CD4-positive, alpha-beta T cell treated with Interleukin-21 for 1 hour (primary cell): ENCODE data around the gene DKKL1.
A peak's percentile ranks its signal among the peaks of the same experiment; 100 is the strongest.
"Not testable (repeated sequence)": the region's sequence is repeated elsewhere in the genome, so short reads cannot be mapped to it uniquely, and the experiment has no call there.

Experiments used
- DNase-seq: peaks from one replicate; pipeline ENCODE4 v3.0.0-alpha.2; 2020

The DKKL1 gene

DNA sequence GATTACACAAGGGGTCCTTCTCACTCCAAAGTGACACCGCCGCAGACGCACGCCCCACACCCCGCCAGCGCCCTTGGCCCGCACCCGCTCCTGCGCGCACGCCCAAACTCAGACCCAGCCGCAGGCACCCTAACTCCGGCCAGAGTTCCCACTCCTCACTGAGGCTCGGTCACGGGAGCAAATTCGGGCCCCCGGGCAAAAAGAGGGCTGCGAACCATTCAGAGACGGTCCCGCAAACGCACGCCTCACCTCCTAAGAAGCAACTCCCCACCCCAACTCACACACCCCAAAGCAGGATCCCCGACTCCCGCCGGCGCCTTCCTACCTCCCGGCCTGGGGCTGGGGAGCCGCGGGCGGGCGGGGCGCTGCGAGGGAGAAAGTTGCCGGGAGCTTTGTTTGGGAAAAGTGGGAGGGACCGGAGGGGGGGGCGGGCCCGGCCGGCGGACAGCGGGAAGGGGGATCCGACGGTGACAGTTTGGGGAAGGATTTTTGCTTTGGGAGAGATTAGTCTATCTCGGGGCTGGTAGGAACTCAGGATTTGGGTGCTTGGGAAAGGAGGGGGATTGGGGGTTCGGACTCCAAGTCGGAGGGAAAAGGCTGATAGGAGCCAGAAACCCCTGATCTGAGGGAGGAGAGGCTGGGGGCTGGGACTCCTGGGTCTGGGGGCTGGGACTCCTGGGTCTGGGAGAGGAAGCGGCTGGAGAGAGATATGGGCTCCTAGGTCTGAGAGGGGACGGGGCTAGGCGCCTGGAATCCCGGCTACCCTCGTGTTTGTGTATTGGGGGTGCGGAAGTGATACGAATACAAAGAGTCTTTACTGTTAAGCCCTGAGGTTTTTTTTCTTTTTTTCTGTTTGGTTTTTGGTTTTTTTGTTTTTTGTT is 1.4 kb upstream of the DKKL1 start, which contains the start of gene TEAD2:
Gene TEAD2 (minus strand): TSS at position 369 of the 881 bp plus-strand sequence. CDS start 2,341 bp downstream, outside the sequence.
- DNase-seq = peak; percentile 6

DNA sequence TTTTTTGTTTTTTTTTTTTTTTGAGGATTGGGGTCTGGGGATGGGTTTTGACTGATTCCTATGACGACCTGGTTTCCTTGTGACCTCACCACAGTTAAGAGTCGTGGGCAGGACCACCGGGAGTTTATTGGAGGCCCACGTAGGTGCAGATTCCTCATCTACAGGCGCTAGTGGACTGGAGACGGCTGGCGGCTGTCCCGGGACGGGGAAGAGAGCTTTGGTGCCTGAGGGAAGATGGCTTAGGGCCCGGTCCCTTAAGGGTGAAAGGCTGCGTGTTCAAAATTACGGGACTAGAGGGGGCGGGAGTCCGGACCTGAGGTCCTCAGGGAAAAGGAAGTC is 779 bp upstream of the DKKL1 start:
- DNase-seq = no peak

DNA sequence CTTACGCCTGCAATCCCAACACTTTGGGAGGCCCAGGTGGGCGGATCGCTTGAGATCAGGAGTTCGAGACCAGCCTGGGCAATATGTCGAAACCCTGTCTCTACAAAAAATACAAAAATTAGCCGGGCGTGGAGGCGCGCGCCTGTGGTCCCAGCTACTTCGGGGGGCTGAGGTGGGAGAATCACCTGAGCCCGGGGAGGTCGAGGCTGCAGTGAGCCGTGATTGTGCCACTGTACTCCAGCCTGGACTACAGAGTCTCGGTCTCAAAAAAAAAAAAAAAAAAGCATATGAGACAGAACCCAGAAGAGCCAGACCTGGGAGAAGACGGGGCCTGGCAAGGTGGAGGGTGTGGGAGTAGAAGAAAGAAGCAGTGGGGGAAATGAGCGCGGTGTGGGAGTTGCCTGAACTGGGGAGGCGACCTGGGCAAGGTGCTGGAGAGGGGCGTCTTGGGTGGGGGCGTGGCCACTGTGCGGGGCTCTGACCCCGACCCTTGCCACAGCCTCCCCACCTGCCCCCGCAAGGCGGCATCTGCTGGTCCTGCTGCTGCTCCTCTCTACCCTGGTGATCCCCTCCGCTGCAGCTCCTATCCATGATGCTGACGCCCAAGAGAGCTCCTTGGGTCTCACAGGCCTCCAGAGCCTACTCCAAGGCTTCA is 533 bp downstream of the DKKL1 start:
- DNase-seq = no peak

DNA sequence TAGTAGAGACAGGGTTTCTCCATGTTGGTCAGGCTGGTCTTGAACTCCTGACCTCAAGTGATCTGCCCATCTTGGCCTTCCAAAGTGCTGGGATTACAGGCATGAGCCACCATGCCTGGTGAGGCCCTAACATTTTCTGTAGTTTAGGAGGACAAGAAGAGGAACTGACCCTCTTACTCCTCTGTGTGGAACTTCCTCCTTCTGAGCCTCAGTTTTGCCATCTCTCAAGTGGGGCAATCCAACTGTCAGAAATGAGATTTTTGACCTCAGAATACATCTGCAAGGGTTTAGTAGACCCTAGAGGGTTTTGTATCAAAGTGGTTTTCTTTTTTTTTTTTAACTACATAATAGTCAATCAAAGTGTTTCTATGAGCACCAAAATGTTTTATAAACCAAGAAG is 2.4 kb downstream of the DKKL1 start:
- DNase-seq = no peak

DNA sequence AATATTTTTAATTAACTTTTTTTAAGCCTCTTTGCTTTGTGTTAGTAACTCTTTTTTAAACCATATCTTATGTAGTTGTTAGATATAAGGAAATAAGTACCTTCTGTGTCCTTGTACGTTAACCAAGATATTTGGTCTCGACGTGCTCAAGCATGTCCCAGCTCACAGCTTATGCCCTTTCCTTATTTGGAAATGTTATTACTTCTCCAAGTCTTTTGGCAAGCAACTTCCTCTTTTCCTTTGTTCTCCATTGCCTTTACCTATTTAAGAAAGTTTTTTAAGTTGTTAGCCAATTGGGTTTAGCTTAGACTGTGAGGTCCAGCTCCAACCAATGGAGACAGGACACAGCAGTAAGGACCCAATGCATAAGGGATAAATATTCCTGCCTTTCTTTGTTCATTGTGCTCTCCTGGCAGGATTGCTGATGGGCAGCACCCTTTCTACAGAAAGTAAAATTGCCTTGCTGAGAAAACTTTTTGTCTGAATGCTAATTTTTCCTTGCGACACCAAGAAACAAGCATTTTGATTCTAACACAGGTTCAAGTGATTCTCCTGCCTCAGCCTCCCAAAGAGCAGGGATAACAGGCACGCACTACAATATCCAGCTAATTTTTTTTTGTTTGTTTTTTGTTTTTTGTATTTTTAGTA is 5.2 kb downstream of the DKKL1 start:
- DNase-seq = no peak

DNA sequence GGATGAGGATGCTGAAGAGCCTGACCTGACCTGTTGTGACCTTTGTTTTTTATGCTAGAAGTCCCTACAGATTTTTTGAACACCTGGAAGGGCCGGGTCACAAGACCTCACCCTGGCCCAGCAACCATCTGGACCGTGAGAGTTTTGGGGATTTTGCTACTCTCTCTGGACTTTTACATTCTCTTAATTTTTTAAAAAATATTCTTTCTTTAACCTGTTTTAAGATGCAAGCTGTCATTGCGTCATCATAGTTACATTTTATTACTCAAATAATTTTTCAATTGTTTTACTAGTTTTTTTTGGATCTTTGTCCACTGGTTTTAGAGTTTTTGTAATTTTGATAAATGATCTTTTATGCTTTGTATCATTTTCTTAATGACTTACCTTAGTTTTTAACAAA is 7.5 kb downstream of the DKKL1 start:
- no peak for DNase-seq

DNA sequence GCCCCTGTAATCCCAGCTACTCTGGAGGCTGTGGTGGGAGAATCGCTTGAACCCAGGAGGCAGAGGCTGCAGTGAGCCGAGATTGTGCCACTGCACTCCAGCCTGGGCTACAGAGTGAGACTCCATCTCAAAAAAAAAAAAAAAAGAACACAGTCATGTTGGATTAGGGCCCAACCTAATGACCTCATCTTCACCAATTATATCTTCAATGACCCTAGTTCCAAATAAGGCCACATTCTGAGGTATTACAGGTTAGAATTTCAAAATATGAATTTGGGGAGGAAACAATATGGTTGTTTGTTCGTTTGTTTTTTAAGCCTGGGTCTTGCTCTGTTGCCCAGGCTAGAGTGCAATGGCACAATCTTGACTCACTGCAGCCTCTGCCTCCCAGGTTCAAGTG is 9.5 kb downstream of the DKKL1 start:
- not testable (repeated sequence) for DNase-seq

DNA sequence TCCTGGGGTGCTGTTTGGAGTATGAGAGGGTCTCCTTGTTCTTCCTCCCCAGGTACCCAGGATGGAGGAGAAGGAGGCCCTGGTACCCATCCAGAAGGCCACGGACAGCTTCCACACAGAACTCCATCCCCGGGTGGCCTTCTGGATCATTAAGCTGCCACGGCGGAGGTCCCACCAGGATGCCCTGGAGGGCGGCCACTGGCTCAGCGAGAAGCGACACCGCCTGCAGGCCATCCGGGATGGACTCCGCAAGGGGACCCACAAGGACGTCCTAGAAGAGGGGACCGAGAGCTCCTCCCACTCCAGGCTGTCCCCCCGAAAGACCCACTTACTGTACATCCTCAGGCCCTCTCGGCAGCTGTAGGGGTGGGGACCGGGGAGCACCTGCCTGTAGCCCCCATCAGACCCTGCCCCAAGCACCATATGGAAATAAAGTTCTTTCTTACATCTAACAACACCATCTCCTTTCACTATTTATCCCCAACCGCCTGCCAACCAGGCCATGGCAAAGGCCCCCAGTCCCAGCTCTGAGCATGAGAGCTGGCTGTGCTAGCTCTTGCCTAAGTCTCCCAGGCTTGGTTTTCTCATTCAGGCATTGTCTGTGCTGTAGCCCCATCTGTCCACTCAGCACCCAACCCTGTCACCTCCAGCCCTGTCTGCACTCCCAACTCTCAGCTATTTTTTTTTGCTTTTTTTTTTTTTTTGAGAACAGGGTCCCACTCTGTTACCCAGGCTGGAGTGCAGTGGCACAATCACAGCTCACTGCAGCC is 11.2 kb downstream of the DKKL1 start:
- no peak for DNase-seq

DNA sequence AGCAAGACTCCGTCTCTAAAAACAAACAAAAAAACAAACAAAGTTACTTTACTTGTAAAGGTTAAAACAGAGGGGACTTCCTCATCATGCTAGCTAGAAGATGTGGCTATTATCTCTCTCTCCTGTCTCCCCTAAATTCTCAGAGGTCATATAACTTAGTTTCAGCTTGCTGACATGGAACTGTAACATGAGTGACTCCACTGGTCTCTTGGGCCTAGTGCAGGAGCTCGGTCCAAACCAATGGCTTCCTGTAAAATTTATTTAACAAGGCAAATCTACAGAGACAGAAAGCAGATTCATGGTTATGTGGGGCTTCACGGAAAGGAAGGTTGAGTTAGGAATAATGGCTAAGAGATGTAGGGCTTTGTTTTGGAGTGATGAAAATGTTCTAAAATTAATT is 14.8 kb downstream of the DKKL1 start:
- no peak for DNase-seq

DNA sequence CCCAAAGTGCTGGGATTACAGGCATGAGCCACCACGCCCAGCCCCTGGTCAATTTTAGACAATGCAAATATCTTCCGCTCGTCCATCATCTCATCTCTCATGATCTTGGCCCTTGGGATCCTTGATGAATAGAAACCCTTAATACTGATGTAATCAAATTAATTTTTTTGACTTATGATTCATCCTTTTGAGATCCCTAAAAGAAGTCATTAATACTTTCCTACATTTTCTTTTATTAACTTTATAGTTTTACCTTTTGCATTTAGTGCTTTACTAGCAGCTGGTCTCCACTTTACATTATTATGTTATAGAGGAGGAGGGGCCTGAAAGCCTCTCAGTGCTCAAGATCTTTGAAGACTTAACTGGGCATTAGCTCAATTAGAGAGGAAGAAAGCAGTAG is 16.7 kb downstream of the DKKL1 start:
- no peak for DNase-seq

DNA sequence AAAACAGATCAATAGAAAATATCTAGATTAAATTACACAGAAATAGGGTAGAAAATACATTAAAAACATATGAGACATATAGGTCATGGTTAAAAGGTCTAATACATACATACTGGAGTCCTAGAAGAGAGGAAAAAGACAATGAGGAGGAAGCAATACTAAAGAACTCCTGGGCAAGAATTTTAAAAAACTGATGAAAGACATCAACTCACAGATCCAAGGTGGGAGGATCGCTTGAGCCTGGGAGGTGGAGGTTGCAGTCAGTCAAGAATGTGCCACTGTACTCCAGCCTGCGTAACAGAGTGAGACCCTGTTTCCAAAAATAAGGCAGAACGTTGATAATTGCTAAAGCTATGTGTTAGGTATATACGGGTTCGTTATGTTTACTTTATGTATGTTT is 19.0 kb downstream of the DKKL1 start:
- DNase-seq = no peak

DNA sequence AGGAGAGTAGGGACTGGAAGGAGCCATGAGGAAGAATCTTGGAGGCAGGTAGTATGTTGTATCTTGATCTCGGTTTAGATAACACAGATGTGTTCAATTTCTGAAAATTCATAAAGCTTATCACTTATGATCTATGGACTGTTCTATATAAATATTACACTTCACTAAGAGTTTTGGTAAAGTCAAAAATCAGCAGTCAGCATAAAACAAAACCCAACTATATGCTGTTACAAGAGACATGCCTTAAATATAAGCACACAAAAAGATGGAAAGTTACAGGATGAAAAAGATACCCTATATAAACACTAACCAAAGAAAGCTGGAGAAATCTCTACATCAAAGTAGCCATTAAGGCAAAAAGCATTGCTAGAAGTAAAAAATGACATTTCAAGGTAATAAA is 19.9 kb downstream of the DKKL1 start:
- no peak for DNase-seq

DNA sequence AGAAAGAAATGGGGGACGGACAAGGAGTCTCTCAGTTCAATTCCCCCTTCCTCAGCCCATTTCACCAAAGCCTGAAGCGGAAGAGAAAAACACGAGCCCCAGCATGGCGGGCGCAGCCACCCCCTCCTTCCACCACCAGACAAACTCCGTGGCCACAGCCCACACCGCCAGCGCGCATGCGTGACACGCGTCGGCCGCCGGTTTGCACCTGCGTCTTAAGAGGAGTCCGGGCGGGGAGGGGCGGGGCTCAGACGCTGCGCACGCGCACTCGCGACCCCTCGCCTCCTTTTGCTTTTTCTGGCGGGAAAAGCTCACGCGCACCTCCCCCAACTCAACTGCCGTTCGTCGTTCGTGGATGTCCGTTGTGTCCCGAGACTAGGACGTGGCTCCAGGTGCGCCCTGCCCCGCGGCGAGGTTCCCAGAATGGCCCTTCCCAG is 24.3 kb downstream of the DKKL1 start, which contains the start of gene KASH5:
Gene KASH5 (plus strand): TSS at position 314 of the 437 bp plus-strand sequence. CDS start 2,635 bp downstream, outside the sequence.
- DNase-seq = peak; percentile 92

DNA sequence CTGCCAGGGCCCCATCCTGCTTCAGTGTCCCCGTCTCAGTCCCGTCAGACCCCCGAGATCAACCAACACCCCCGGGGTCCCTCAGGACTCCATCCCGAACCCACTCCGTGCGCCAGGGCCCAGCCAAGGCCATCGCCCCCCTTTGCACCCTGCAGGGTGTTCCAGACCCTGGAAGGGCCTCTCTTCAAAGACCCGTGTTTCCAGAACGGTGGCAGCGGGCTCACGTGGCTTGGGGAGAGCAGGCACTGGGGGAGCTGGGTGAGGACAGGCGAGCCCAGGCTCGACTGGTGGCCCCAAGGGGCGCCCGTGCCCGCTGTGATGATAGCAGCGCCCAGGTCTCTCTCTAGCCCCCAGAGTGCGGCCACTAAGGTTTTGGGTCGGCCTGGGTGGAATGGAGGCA is 25.7 kb downstream of the DKKL1 start:
- DNase-seq = no peak

DNA sequence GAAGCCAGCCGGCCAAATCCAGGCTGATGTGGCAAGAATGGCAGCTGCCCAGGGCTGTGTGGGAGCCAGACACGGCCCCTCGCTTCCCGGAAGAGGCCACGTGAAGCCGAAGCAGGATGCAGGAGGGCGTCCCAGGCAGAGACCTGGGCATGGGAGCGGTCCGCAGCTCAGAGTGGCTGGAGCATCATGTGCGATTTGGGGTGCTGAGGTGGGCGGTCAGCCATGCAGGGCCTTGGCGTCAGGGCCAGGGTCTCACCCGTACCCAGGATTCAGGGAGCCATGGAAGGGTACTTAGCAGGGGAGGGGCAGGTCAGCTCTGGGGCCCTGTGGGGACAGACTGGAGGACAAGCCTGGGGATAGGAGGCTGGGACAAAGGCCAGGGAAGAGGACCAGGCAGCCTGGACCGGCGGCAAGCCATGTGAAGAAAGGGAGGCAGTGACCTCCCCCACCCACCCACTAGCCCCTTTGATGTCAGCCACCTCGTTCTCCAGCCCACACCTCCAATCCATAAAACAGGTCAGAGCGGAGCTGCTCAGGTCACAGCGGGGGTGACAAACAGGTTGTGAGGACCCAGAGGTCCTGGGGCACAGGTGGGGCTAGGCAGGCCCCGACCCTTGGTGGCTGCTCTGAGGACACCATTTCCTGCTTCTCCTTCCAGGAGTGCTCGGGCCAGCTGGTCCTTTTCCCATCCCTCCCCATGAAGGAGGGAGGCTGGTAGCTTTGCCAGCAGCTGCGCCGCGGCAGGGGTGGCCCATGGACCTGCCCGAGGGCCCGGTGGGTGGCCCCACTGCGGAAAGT is 26.7 kb downstream of the DKKL1 start:
- no peak for DNase-seq

DNA sequence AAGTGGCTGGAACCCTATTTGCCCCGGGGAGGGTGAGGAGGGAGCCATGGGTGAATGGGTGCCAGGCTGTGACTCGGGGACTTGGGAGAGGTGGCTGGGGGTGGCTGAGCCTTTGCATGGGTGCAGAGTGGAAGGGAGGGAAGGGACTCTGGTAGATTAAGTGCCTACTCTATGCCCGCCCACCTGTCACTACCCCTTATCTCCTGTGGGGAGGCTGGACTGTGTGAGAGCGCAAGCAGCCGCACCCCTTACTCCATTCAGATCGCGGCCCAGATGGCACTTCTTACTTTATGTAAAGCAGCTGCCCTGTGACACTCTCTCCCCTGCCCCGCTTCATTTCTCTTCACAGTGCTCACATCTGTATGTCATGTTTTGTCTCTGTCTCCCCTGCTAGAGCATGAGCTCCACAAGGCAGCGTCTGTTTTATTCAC is 27.3 kb downstream of the DKKL1 start:
- DNase-seq = no peak

DNA sequence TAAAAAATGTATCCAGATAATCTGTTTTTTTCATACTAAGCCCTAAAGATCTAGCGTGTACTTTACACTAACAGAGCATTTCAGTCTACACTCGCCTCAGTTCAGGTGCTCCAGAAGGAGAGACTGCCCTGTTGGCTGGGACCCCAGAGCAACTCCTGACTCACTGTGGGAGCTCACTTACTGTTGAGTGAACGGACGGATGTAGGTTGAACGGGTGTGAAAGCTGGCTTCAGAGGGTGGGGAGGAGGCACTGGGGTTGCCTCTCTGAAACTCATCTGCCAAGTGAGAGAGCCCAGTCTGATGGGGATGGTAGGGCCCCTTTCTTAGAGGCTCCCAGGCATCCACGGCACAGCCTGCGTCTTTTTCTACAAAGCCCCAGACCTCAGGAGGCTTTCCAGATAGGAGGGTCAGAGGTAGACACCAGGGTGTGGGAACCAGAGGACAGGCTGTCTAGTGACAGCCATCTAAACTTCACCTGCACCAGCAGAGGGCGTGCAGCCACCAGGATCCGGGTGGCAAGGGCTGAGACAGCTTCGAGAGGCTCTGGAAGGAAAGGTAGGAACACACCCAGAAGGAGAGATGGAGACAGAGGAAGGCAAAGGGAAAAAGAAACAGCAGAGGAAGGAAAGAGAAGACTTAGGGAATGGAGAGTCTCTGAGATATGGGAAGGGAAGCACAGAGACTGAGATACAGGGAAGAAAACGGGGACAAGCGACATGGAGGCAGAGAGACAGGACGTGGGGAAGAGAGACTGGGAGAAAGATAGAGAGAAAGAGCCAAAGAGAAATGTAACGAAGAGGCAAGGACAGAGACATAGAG is 28.1 kb downstream of the DKKL1 start:
- DNase-seq = peak; percentile 84

DNA sequence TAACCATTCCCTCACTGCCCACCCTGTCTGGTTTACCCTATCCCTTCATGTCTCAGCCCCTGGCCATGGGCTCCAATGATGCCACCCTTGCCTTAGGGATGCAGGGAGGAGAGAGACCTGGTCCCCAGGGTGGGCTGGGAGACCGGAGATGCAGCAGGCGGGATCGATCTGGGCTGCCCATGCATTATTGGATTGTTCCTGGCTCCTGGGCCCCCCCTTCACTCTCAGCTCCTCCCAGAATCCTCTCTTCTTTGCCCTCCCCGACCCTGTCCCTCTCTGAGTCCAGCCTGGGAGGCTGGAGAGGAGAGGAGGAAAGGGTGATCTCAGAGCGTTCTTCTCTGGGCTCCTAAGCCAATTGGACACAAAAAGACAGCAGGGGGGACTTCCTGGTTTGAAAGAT is 30.2 kb downstream of the DKKL1 start:
- DNase-seq = no peak

DNA sequence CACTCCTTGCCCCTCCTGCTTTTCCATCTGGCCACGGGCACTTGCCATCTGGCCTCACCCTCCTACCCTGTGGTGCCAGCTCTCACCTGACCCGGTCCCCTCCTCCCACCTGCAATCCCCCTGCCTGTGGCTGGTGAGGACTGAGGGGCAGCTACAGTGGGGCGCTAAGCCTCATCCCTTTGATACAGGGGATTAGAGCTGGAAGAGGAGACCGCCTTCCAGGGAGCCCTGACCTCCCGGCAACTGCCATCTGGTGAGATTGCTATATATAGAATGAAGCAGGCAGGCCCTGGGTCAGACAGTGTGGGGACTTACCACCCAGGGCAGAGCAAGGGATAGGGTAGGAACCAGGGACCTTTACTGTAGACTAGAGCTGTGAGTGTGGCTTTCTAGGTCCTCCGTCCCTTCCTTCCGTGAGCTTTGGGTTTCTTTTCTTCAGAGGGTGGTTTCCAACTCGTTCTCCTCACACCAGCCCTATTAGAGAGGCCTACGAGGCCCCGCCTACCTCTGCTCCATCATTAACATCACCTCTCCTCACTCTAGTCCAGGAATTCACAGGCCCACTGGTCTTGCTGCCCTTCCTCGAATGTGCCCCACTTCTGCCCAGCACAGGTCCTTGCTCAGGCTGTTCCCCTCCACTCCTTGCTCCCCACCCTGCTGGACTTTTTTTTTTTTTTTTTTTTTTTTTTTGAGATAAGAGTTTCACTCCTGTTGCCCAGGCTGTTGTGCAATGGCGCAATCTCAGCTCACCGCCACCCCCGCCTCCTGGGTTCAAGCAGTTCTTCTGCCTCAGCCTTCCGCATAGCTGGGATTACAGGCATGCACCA is 32.1 kb downstream of the DKKL1 start:
- no peak for DNase-seq
